Brain microvascular endothelial cell (primary cell): ENCODE measurements around the gene DNAJC3.
"Not testable (repeated sequence)": the region's sequence is repeated elsewhere in the genome, so short reads cannot be mapped to it uniquely, and the experiment has no call there.

Source experiments
- DNase-seq: peaks from one replicate; pipeline ENCODE4 v3.0.0-alpha.2; 2020
- H3K27ac ChIP-seq: fragments of 250-450 bp; sonication (Bioruptor Pico); 2 replicates; pipeline ENCODE4 v1.5.1; 2020; ENCODE audit warnings: mild to moderate bottlenecking, moderate library complexity
- H3K27me3 ChIP-seq: fragments of 250-450 bp; sonication (Bioruptor Pico); replicated peaks from 2 replicates; pipeline ENCODE4 v1.5.1; 2020; ENCODE audit warnings: mild to moderate bottlenecking
- H3K36me3 ChIP-seq: fragments of 250-450 bp; sonication (Bioruptor Pico); replicated peaks from 2 replicates; pipeline ENCODE4 v1.5.1; 2020; ENCODE audit warnings: mild to moderate bottlenecking
- H3K4me3 ChIP-seq: 2 replicates; pipeline ENCODE4 v1.5.1; 2011; ENCODE audit warnings: low read depth, mild to moderate bottlenecking, control low read depth, low read length, moderate library complexity
- CTCF ChIP-seq: IDR thresholded peaks from 2 replicates; pipeline ENCODE4 v1.5.1; 2011; ENCODE audit warnings: low read depth, mild to moderate bottlenecking, moderate library complexity, low read length, control low read depth, inconsistent platforms; ENCODE audit errors: missing control alignments
- in situ Hi-C: cut with HindIII; loops from 2 replicates; pipeline ENCODE4 v1.10.0; 2017; ENCODE audit warnings: low sequenced_read_pairs, low pct_ligation_motif_present

The DNAJC3 gene

GRCh38 chr13:95676105-95676761 is 706 bp upstream of the DNAJC3 start:
- H3K4me3 ChIP-seq, result peak overlapping the region; percentile 81
- peak overlapping the region; percentile 59 for H3K27ac ChIP-seq
- no peaks in the 10 kb centered on the region for H3K36me3 ChIP-seq
- no peaks in the 10 kb centered on the region for H3K27me3 ChIP-seq
- no peak for TF ChIP-seq CTCF
- in situ Hi-C loops, result no loop called here
- DNase-seq, result no peak

GRCh38 chr13:95677564-95678266 is 776 bp downstream of the DNAJC3 start:
- in situ Hi-C loops, result no loop called here
- H3K27ac ChIP-seq, result peak overlapping the region; percentile 63
- peak overlapping the region; percentile 87 for H3K4me3 ChIP-seq
- TF ChIP-seq CTCF, result no peak
- H3K27me3 ChIP-seq, result no peaks in the 10 kb centered on the region
- H3K36me3 ChIP-seq, result no peaks in the 10 kb centered on the region
- no peak for DNase-seq

- H3K27me3 ChIP-seq, result no peaks in the 10 kb centered on the region
- H3K4me3 ChIP-seq, result peak overlapping the region; percentile 87
- H3K27ac ChIP-seq, result no peak overlapping the region
- no peak for TF ChIP-seq CTCF
- H3K36me3 ChIP-seq, result no peaks in the 10 kb centered on the region
- DNase-seq, result no peak
- in situ Hi-C loops, result no loop called here
Observed at GRCh38 chr13:95678967-95679366, 2.0 kb downstream of the DNAJC3 start.

GRCh38 chr13:95679722-95680121 is 2.8 kb downstream of the DNAJC3 start:
- H3K36me3 ChIP-seq, result no peaks in the 10 kb centered on the region
- TF ChIP-seq CTCF, result no peak
- no peak overlapping the region for H3K4me3 ChIP-seq
- in situ Hi-C loops, result no loop called here
- no peaks in the 10 kb centered on the region for H3K27me3 ChIP-seq
- DNase-seq, result no peak
- H3K27ac ChIP-seq, result no peak overlapping the region

GRCh38 chr13:95684418-95684817 is 7.5 kb downstream of the DNAJC3 start:
- H3K36me3 ChIP-seq, result no peaks in the 10 kb centered on the region
- no peaks in the 10 kb centered on the region for H3K27me3 ChIP-seq
- H3K4me3 ChIP-seq, result no peak overlapping the region
- in situ Hi-C loops, result no loop called here
- no peak for DNase-seq
- no peak for TF ChIP-seq CTCF
- H3K27ac ChIP-seq, result no peak overlapping the region

- DNase-seq, H3K36me3 ChIP-seq, in situ Hi-C loops, H3K4me3 ChIP-seq, H3K27me3 ChIP-seq, H3K27ac ChIP-seq: not testable (repeated sequence)
Observed at GRCh38 chr13:95684960-95685359, 8.0 kb downstream of the DNAJC3 start.
